HL-60 (cell line): ENCODE measurements around the gene NBEAL1.

Experiments
- CTCF ChIP-seq: IDR thresholded peaks from one replicate; pipeline ENCODE4 v1.5.1; 2011; ENCODE audit warnings: low read length, control low read depth, inconsistent platforms; ENCODE audit not compliant: insufficient read depth
- GABPA ChIP-seq: IDR thresholded peaks from 2 replicates; pipeline ENCODE4 v1.6.1; 2012; ENCODE audit warnings: low read depth
- POLR2AphosphoS5 ChIP-seq: IDR thresholded peaks from 2 replicates; pipeline ENCODE4 v1.6.1; 2012; ENCODE audit warnings: low read depth
- REST ChIP-seq: IDR thresholded peaks from 2 replicates; pipeline ENCODE4 v1.6.1; 2012; ENCODE audit warnings: low read depth; ENCODE audit not compliant: insufficient replicate concordance
- SPI1 ChIP-seq: IDR thresholded peaks from 2 replicates; pipeline ENCODE4 v1.6.1; 2012; ENCODE audit warnings: low read depth, mild to moderate bottlenecking, borderline replicate concordance

- TF ChIP-seq CTCF (no peak), POLR2AphosphoS5 (no peak), REST (no peak), GABPA (no peak), SPI1 (no peak)
Measured at GRCh38 chr2:203143391-203143790, 128.7 kb downstream of the NBEAL1 start.
